HepG2 (cell line): ENCODE data around the gene MBTPS2. TPM values are rescaled to one million over a fixed set of nuclear protein-coding genes. Genes with fewer than 3 reads are reported as not detected.

Experiments used
- AHR ChIP-seq: IDR thresholded peaks from 2 replicates; pipeline ENCODE4 v1.6.1; 2018; ENCODE audit warnings: missing genetic modification reagents, missing compliant biosample characterization
- ATM ChIP-seq: fragments of 450-650 bp; IDR thresholded peaks from 2 replicates; pipeline ENCODE4 v1.7.1; 2017; ENCODE audit warnings: mild to moderate bottlenecking, borderline replicate concordance
- CBX5 ChIP-seq: sonication (generic); formaldehyde crosslinking; IDR thresholded peaks from 2 replicates; pipeline ENCODE4 v1.4.0; 2020; ENCODE audit warnings: missing genetic modification reagents, borderline replicate concordance
- EZH2 ChIP-seq: conservative IDR thresholded peaks from 2 replicates; pipeline ENCODE4 v1.6.1; 2012; ENCODE audit warnings: mild to moderate bottlenecking, low read depth, low read length, moderate library complexity
- FOXA1 ChIP-seq, 2 experiments: fragments of 450-650 bp in 1 of 2; sonication (generic) in 1 of 2; formaldehyde crosslinking in 1 of 2; IDR thresholded peaks; 2 replicates each; pipeline versions ENCODE4 v1.4.0 to v1.6.1; 2016 to 2020; ENCODE audit warnings: missing genetic modification reagents in 1 of 2
- FOXO1 ChIP-seq: sonication (generic); formaldehyde crosslinking; IDR thresholded peaks from 2 replicates; pipeline ENCODE4 v1.4.0; 2020; ENCODE audit warnings: missing genetic modification reagents
- HMGA1 ChIP-seq: sonication (generic); formaldehyde crosslinking; conservative IDR thresholded peaks from 2 replicates; pipeline ENCODE4 v1.4.0; 2020; ENCODE audit warnings: missing genetic modification reagents
- HMGXB4 ChIP-seq, 2 experiments: sonication (generic) in 1 of 2; formaldehyde crosslinking in 1 of 2; IDR thresholded peaks; 2 replicates each; pipeline versions ENCODE4 v1.4.0 to v1.6.1; 2018 to 2020; ENCODE audit warnings: missing genetic modification reagents in 2 of 2, borderline replicate concordance in 1 of 2, low read depth in 1 of 2, mild to moderate bottlenecking in 1 of 2, missing biosample characterization in 1 of 2
- HNF4A ChIP-seq: sonication (generic); formaldehyde crosslinking; IDR thresholded peaks from 2 replicates; pipeline ENCODE4 v1.4.0; 2020; ENCODE audit warnings: missing genetic modification reagents
- HOXA7 ChIP-seq: sonication (generic); formaldehyde crosslinking; IDR thresholded peaks from 2 replicates; pipeline ENCODE4 v1.8.1; 2022; ENCODE audit warnings: mild to moderate bottlenecking, missing genetic modification reagents, moderate library complexity
- NR3C1 ChIP-seq: sonication (generic); formaldehyde crosslinking; IDR thresholded peaks from 2 replicates; pipeline ENCODE4 v1.4.0; 2020; ENCODE audit warnings: missing genetic modification reagents
- PITX1 ChIP-seq: sonication (generic); formaldehyde crosslinking; IDR thresholded peaks from 2 replicates; pipeline ENCODE4 v1.5.1; 2020; ENCODE audit warnings: mild to moderate bottlenecking, missing genetic modification reagents
- RARA ChIP-seq: IDR thresholded peaks from 2 replicates; pipeline ENCODE4 v1.6.1; 2016; ENCODE audit warnings: missing genetic modification reagents, missing compliant biosample characterization
- ZNF142 ChIP-seq: sonication (generic); formaldehyde crosslinking; IDR thresholded peaks from 2 replicates; pipeline ENCODE4 v1.4.0; 2020; ENCODE audit warnings: missing genetic modification reagents
- ZNF17 ChIP-seq: sonication (generic); formaldehyde crosslinking; IDR thresholded peaks from 2 replicates; pipeline ENCODE4 v1.5.0; 2020; ENCODE audit warnings: mild to moderate bottlenecking, missing genetic modification reagents
- ZNF607 ChIP-seq: sonication (generic); formaldehyde crosslinking; IDR thresholded peaks from 2 replicates; pipeline ENCODE4 v1.5.1; 2020; ENCODE audit warnings: missing genetic modification reagents, mild to moderate bottlenecking, borderline replicate concordance
- polyA plus RNA-seq, 8 experiments: library from polyadenylated mRNA; depleted of rRNA in 3 of 8; stranded (reverse) in 7 of 8; unstranded in 1 of 8; fragments of >200 nt; fragmentation: Illumina TruSeq in 4 of 8; extraction: Trizol in 4 of 8; gene quantifications; 2 replicates each; pipeline versions ENCODE4 v1.2.1 to v1.2.3, GENCODE V29; 2011 to 2016; ENCODE audit warnings: low read depth in 4 of 8, missing spikeins in 1 of 8, mixed read lengths in 1 of 8; ENCODE audit not compliant: insufficient read depth in 1 of 8
- total RNA-seq, 5 experiments: library from RNA; depleted of rRNA; stranded (reverse); fragments of >200 nt; fragmentation: Illumina TruSeq; extraction: Trizol; gene quantifications; 2 replicates each; pipeline ENCODE4 v1.2.3, GENCODE V29; 2016; ENCODE audit warnings: low read depth in 1 of 5
- TF ChIP-seq, protein P1 (sequence below): sonication (generic); formaldehyde crosslinking; IDR thresholded peaks from 2 replicates; pipeline ENCODE4 v1.4.0; 2020; ENCODE audit warnings: missing genetic modification reagents
- TF ChIP-seq, protein P2 (sequence below), 2 experiments: fragments of 450-650 bp in 1 of 2; sonication (generic) in 1 of 2; formaldehyde crosslinking; IDR thresholded peaks; 2 replicates each; pipeline versions ENCODE4 v1.5.0 to v1.8.0; 2020 to 2022; ENCODE audit warnings: mild to moderate bottlenecking in 1 of 2, missing genetic modification reagents in 1 of 2

MBTPS2 gene
- total and polyA plus RNA-seq, 2 of the 13 experiments (the other 11 are each of a cell fraction or from before 2014, with no cell fraction given) = 5.7 to 14.4 TPM

GRCh38 chrX:21839334-21840192 lies at the start of gene MBTPS2 (continued):
- TF ChIP-seq EZH2 (no peak), ATM (no peak), ZNF607 (0 out of 2 replicates have a peak, but pooled peaks have one; percentile 25), HOXA7 (CRISPR knock-in tag) (no peak), HNF4A (CRISPR knock-in tag) (no peak), RARA (CRISPR knock-in tag) (0 out of 2 replicates have a peak, but pooled peaks have one; percentile 33), NR3C1 (CRISPR knock-in tag) (no peak), FOXA1 (IDR thresholded peaks at IDR 0.05) (no peak), FOXA1 (CRISPR knock-in tag; IDR thresholded peaks at IDR 0.05) (peak; percentile 9; the same call in 1 of the 2 replicates), PITX1 (peak; percentile 90), ZNF142 (peak; percentile 68; the same call in 1 of the 2 replicates), AHR (CRISPR knock-in tag) (peak; percentile 47; the same call in 1 of the 2 replicates), ZNF17 (no peak), FOXO1 (CRISPR knock-in tag) (no peak), HMGXB4 (CRISPR knock-in tag; IDR thresholded peaks at IDR 0.05; ENCODE audit: borderline replicate concordance in 1 of 2, low read depth in 1 of 2) (peak; percentile 89 to 94), HMGA1 (CRISPR knock-in tag) (no peak), CBX5 (peak; percentile 64; the same call in 1 of the 2 replicates)
- TF ChIP-seq, protein P1, sequence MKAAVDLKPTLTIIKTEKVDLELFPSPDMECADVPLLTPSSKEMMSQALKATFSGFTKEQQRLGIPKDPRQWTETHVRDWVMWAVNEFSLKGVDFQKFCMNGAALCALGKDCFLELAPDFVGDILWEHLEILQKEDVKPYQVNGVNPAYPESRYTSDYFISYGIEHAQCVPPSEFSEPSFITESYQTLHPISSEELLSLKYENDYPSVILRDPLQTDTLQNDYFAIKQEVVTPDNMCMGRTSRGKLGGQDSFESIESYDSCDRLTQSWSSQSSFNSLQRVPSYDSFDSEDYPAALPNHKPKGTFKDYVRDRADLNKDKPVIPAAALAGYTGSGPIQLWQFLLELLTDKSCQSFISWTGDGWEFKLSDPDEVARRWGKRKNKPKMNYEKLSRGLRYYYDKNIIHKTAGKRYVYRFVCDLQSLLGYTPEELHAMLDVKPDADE (CRISPR knock-in tag) = no peak
- TF ChIP-seq, protein P2, sequence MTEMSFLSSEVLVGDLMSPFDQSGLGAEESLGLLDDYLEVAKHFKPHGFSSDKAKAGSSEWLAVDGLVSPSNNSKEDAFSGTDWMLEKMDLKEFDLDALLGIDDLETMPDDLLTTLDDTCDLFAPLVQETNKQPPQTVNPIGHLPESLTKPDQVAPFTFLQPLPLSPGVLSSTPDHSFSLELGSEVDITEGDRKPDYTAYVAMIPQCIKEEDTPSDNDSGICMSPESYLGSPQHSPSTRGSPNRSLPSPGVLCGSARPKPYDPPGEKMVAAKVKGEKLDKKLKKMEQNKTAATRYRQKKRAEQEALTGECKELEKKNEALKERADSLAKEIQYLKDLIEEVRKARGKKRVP (CRISPR knock-in tag; IDR thresholded peaks at IDR 0.05) = no peak
